HEK293 (cell line): ENCODE results near the gene EFCAB5.

Experiments
- CTCF ChIA-PET: fragments of 350-600 bp; formaldehyde crosslinking; extraction: SDS; loops from one replicate; lab custom pipeline; 2021; ENCODE audit warnings: antibody characterized with exemption; lab: Yijun Ruan, JAX
- POLR2A ChIA-PET: fragments of 300-600 bp; formaldehyde crosslinking; extraction: SDS; loops from one replicate; lab custom pipeline; 2020; ENCODE audit warnings: antibody characterized with exemption, inconsistent platforms; lab: Yijun Ruan, JAX
- H3K27ac ChIP-seq: fragments of 200-500 bp; sonication (Bioruptor generic); 2 replicates; pipeline ENCODE4 v1.5.1; 2014; ENCODE audit warnings: low read depth, low read length, control low read depth, inconsistent platforms; ENCODE audit errors: extremely low read depth
- H3K36me3 ChIP-seq, 2 experiments: fragments of 200-500 bp in 1 of 2; sonication (Bioruptor generic) in 1 of 2; 1 replicate in 1 of 2; 2 replicates in 1 of 2; pipeline ENCODE4 v1.5.1; 2014 to 2017; ENCODE audit warnings: inconsistent platforms in 2 of 2, low read length in 2 of 2; ENCODE audit not compliant: control insufficient read depth in 2 of 2, insufficient read depth in 1 of 2
- H3K4me1 ChIP-seq: fragments of 200-500 bp; sonication (Bioruptor generic); 2 replicates; pipeline ENCODE4 v1.5.1; 2014; ENCODE audit warnings: mild to moderate bottlenecking, low read length, inconsistent platforms; ENCODE audit not compliant: control insufficient read depth, insufficient read depth
- H3K4me3 ChIP-seq: 2 replicates; pipeline ENCODE4 v1.5.1; 2011; ENCODE audit warnings: low read depth, mild to moderate bottlenecking, control low read depth, low read length, moderate library complexity
- H3K9me3 ChIP-seq: fragments of 200-500 bp; sonication (Bioruptor generic); 2 replicates; pipeline ENCODE4 v1.5.1; 2014; ENCODE audit warnings: low read depth, low read length, inconsistent platforms; ENCODE audit not compliant: control insufficient read depth, insufficient read depth
- BCL11A ChIP-seq: fragments of 450-650 bp; formaldehyde crosslinking; IDR thresholded peaks from 2 replicates; pipeline ENCODE4 v1.5.1; 2016; ENCODE audit warnings: low read depth, missing biosample characterization, missing genetic modification characterization
- FEZF1 ChIP-seq: fragments of 450-650 bp; formaldehyde crosslinking; IDR thresholded peaks from 2 replicates; pipeline ENCODE4 v1.5.1; 2016; ENCODE audit warnings: missing biosample characterization, missing genetic modification characterization
- GLIS1 ChIP-seq: fragments of 450-650 bp; formaldehyde crosslinking; IDR thresholded peaks from 2 replicates; pipeline ENCODE4 v1.5.1; 2016; ENCODE audit warnings: missing biosample characterization, missing genetic modification characterization
- KLF8 ChIP-seq: fragments of 450-650 bp; formaldehyde crosslinking; IDR thresholded peaks from 2 replicates; pipeline ENCODE4 v1.5.1; 2016; ENCODE audit warnings: missing biosample characterization, missing genetic modification characterization
- KLF9 ChIP-seq: fragments of 450-650 bp; formaldehyde crosslinking; IDR thresholded peaks from 2 replicates; pipeline ENCODE4 v1.5.1; 2016; ENCODE audit warnings: missing biosample characterization, missing genetic modification characterization, low read depth
- MEIS1 ChIP-seq: sonication (generic); formaldehyde crosslinking; IDR thresholded peaks from 2 replicates; pipeline ENCODE4 v1.8.1; 2022; ENCODE audit warnings: missing genetic modification reagents, mild to moderate bottlenecking, borderline replicate concordance
- MYNN ChIP-seq: fragments of 450-650 bp; formaldehyde crosslinking; IDR thresholded peaks from 2 replicates; pipeline ENCODE4 v1.5.1; 2016; ENCODE audit warnings: missing biosample characterization, missing genetic modification characterization, borderline replicate concordance
- PRDM1 ChIP-seq: fragments of 450-650 bp; formaldehyde crosslinking; IDR thresholded peaks from 2 replicates; pipeline ENCODE4; 2016; ENCODE audit warnings: missing biosample characterization, missing genetic modification characterization
- SETDB1 ChIP-seq: IDR thresholded peaks from one replicate; pipeline ENCODE4 v1.6.1; 2017; ENCODE audit warnings: mild to moderate bottlenecking, low read length, moderate library complexity, mixed read lengths; ENCODE audit not compliant: insufficient read length
- SP3 ChIP-seq: fragments of 450-650 bp; formaldehyde crosslinking; IDR thresholded peaks from 2 replicates; pipeline ENCODE4 v1.5.1; 2016; ENCODE audit warnings: missing biosample characterization, missing genetic modification characterization
- TSHZ1 ChIP-seq: fragments of 450-650 bp; formaldehyde crosslinking; IDR thresholded peaks from 2 replicates; pipeline ENCODE4 v1.5.1; 2016; ENCODE audit warnings: missing biosample characterization, missing genetic modification characterization, borderline replicate concordance
- ZNF19 ChIP-seq: fragments of 450-650 bp; formaldehyde crosslinking; IDR thresholded peaks from 2 replicates; pipeline ENCODE4; 2016; ENCODE audit warnings: missing biosample characterization, missing genetic modification characterization, low read depth
- ZNF23 ChIP-seq: fragments of 450-650 bp; formaldehyde crosslinking; IDR thresholded peaks from 2 replicates; pipeline ENCODE4 v1.5.1; 2016; ENCODE audit warnings: missing biosample characterization, missing genetic modification characterization, borderline replicate concordance
- ZNF266 ChIP-seq: fragments of 450-650 bp; formaldehyde crosslinking; IDR thresholded peaks from 2 replicates; pipeline ENCODE4 v1.5.1; 2016; ENCODE audit warnings: missing biosample characterization, missing genetic modification characterization, low read depth
- ZNF555 ChIP-seq: fragments of 450-650 bp; formaldehyde crosslinking; conservative IDR thresholded peaks from 2 replicates; pipeline ENCODE4 v1.5.1; 2017; ENCODE audit warnings: missing biosample characterization, mild to moderate bottlenecking, missing genetic modification characterization, inconsistent platforms
- ZNF596 ChIP-seq: fragments of 450-650 bp; IDR thresholded peaks from 2 replicates; pipeline ENCODE4 v1.5.0; 2018; ENCODE audit warnings: missing biosample characterization, mild to moderate bottlenecking, missing genetic modification characterization, moderate library complexity
- ZNF629 ChIP-seq: fragments of 450-650 bp; formaldehyde crosslinking; IDR thresholded peaks from 2 replicates; pipeline ENCODE4 v1.5.1; 2017; ENCODE audit warnings: missing biosample characterization, missing genetic modification characterization
- ZNF654 ChIP-seq: fragments of 450-650 bp; formaldehyde crosslinking; IDR thresholded peaks from 2 replicates; pipeline ENCODE4 v1.5.1; 2016; ENCODE audit warnings: low read depth, missing biosample characterization, missing genetic modification characterization
- ZNF658 ChIP-seq: fragments of 450-650 bp; formaldehyde crosslinking; IDR thresholded peaks from 2 replicates; pipeline ENCODE4; 2016; ENCODE audit warnings: missing biosample characterization, missing genetic modification characterization
- ZNF660 ChIP-seq: fragments of 450-650 bp; IDR thresholded peaks from 2 replicates; pipeline ENCODE4 v1.5.1; 2018; ENCODE audit warnings: missing biosample characterization, mild to moderate bottlenecking, missing genetic modification characterization
- ZNF776 ChIP-seq: fragments of 450-650 bp; formaldehyde crosslinking; IDR thresholded peaks from 2 replicates; pipeline ENCODE4 v1.5.0; 2017; ENCODE audit warnings: missing biosample characterization, missing genetic modification characterization, borderline replicate concordance
- ZSCAN30 ChIP-seq: fragments of 450-650 bp; IDR thresholded peaks from 2 replicates; pipeline ENCODE4 v1.5.1; 2018; ENCODE audit warnings: missing biosample characterization, mild to moderate bottlenecking, missing genetic modification characterization, moderate library complexity
- TF ChIP-seq, protein P1 (sequence below): fragments of 450-650 bp; formaldehyde crosslinking; IDR thresholded peaks from 2 replicates; pipeline ENCODE4 v1.5.1; 2016; ENCODE audit warnings: missing biosample characterization, missing genetic modification characterization
- TF ChIP-seq, protein P2 (sequence below): fragments of 450-650 bp; formaldehyde crosslinking; IDR thresholded peaks from 2 replicates; pipeline ENCODE4 v1.5.1; 2016; ENCODE audit warnings: missing biosample characterization, missing genetic modification characterization
- TF ChIP-seq, protein P3 (sequence below): fragments of 450-650 bp; formaldehyde crosslinking; IDR thresholded peaks from 2 replicates; pipeline ENCODE4 v1.5.1; 2016; ENCODE audit warnings: missing biosample characterization, missing genetic modification characterization

EFCAB5 gene

DNA sequence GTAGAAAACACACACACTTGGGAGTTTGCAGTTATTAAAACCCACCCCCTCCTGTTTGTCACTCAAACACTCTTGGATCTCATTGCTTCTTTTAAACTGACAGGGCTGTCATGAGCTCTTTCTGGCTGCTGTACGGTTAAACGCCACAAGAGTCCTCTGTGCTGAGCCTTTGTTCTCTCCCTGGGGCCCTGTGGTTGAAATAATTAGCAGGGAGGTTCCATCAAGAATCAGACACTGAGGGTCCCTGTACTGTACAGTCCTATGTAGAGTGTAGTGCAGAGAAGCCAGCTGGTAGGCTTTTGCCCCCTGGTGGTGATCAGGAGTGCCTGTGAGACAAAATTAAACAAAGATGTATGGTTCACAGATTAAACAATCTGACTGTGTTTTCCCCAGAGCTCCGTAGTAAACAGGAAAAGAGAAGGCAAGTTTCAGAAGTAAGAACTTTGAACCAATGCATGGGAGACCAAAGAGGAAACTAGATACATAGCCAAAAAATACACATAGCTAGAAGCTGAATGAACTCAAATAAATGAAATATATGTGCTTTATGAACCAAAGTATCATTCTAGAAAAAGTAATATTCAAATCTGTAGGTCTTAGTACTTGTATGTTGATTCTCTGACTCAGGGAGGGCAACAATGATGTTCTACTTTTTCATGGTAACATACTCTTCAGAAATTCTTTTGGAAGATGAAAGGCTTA lies 10.1 kb upstream of the EFCAB5 start (continued):
- TF ChIP-seq SP3 (tag by site-specific recombination) = peak; percentile 33; the same call in 1 of the 2 replicates
- TF ChIP-seq ZNF19 (tag by site-specific recombination) = no peak
- TF ChIP-seq ZNF266 = no peak
- TF ChIP-seq KLF8 (tag by site-specific recombination) = 0 out of 2 replicates have a peak, but pooled peaks have one; percentile 18

DNA sequence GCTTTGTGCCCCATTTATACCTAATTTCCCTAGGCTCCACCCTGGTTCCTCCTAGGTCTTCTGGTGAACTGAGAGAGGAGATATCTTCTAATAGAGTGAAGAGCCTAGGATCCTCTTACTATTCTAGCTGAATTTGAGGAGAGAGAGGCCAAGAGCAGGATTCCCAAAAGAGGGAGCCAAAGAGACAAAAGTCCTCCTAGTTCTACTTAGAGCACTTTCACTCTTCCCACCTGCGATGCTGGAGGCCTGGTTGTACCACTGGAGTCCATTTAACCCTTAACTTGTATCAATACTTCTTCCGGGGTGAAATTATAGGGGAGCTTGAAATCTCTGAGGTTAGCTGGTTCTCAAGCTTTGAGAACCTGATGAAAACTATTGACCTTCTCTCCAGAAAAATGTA lies 8.1 kb upstream of the EFCAB5 start:
- Histone ChIP-seq H3K4me3 (no peak overlapping the region), H3K9me3 (no peaks in the 10 kb centered on the region), H3K4me1 (peaks cover 5% of the 10 kb centered on the region), H3K27ac (no peak overlapping the region), H3K36me3 (no peaks in the 10 kb centered on the region)
- TF ChIP-seq ZNF660 (tag by site-specific recombination) (no peak), KLF9 (tag by site-specific recombination) (no peak), FEZF1 (tag by site-specific recombination) (no peak), PRDM1 (0 out of 2 replicates have a peak, but pooled peaks have one; percentile 8), ZNF658 (tag by site-specific recombination) (no peak), ZNF555 (tag by site-specific recombination) (no peak), ZNF654 (tag by site-specific recombination) (peak; percentile 37), TSHZ1 (no peak), ZSCAN30 (no peak), MEIS1 (CRISPR knock-in tag) (no peak), BCL11A (tag by site-specific recombination) (no peak), ZNF629 (tag by site-specific recombination) (no peak), GLIS1 (tag by site-specific recombination) (peak; percentile 44), MYNN (tag by site-specific recombination) (no peak), ZNF776 (tag by site-specific recombination) (no peak), SETDB1 (no peak), ZNF596 (peak; percentile 48; the same call in 1 of the 2 replicates), ZNF23 (no peak)
- TF ChIP-seq, protein P1, sequence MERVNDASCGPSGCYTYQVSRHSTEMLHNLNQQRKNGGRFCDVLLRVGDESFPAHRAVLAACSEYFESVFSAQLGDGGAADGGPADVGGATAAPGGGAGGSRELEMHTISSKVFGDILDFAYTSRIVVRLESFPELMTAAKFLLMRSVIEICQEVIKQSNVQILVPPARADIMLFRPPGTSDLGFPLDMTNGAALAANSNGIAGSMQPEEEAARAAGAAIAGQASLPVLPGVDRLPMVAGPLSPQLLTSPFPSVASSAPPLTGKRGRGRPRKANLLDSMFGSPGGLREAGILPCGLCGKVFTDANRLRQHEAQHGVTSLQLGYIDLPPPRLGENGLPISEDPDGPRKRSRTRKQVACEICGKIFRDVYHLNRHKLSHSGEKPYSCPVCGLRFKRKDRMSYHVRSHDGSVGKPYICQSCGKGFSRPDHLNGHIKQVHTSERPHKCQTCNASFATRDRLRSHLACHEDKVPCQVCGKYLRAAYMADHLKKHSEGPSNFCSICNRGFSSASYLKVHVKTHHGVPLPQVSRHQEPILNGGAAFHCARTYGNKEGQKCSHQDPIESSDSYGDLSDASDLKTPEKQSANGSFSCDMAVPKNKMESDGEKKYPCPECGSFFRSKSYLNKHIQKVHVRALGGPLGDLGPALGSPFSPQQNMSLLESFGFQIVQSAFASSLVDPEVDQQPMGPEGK (tag by site-specific recombination) = no peak
- TF ChIP-seq, protein P2, sequence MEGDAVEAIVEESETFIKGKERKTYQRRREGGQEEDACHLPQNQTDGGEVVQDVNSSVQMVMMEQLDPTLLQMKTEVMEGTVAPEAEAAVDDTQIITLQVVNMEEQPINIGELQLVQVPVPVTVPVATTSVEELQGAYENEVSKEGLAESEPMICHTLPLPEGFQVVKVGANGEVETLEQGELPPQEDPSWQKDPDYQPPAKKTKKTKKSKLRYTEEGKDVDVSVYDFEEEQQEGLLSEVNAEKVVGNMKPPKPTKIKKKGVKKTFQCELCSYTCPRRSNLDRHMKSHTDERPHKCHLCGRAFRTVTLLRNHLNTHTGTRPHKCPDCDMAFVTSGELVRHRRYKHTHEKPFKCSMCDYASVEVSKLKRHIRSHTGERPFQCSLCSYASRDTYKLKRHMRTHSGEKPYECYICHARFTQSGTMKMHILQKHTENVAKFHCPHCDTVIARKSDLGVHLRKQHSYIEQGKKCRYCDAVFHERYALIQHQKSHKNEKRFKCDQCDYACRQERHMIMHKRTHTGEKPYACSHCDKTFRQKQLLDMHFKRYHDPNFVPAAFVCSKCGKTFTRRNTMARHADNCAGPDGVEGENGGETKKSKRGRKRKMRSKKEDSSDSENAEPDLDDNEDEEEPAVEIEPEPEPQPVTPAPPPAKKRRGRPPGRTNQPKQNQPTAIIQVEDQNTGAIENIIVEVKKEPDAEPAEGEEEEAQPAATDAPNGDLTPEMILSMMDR = 0 out of 2 replicates have a peak, but pooled peaks have one; percentile 11
- TF ChIP-seq, protein P3, sequence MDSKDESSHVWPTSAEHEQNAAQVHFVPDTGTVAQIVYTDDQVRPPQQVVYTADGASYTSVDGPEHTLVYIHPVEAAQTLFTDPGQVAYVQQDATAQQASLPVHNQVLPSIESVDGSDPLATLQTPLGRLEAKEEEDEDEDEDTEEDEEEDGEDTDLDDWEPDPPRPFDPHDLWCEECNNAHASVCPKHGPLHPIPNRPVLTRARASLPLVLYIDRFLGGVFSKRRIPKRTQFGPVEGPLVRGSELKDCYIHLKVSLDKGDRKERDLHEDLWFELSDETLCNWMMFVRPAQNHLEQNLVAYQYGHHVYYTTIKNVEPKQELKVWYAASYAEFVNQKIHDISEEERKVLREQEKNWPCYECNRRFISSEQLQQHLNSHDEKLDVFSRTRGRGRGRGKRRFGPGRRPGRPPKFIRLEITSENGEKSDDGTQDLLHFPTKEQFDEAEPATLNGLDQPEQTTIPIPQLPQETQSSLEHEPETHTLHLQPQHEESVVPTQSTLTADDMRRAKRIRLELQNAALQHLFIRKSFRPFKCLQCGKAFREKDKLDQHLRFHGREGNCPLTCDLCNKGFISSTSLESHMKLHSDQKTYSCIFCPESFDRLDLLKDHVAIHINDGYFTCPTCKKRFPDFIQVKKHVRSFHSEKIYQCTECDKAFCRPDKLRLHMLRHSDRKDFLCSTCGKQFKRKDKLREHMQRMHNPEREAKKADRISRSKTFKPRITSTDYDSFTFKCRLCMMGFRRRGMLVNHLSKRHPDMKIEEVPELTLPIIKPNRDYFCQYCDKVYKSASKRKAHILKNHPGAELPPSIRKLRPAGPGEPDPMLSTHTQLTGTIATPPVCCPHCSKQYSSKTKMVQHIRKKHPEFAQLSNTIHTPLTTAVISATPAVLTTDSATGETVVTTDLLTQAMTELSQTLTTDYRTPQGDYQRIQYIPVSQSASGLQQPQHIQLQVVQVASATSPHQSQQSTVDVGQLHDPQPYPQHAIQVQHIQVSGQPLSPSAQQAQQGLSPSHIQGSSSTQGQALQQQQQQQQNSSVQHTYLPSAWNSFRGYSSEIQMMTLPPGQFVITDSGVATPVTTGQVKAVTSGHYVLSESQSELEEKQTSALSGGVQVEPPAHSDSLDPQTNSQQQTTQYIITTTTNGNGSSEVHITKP (tag by site-specific recombination) = peak; percentile 36; the same call in 1 of the 2 replicates
- ChIA-PET POLR2A (no interaction called here), CTCF (interaction anchor here (0.6 to 15.2 kb wide), 24 partner anchors 7 to 1260 kb away, joined by 3 to 361 read pairs (median 4); partner anchors contain the start of gene EFCAB5)
